HG03095 (cell line): ENCODE measurements around the gene AXDND1.
"Not testable (repeated sequence)": the region's sequence is repeated elsewhere in the genome, so short reads cannot be mapped to it uniquely, and the experiment has no call there.

Source experiments
- ATAC-seq: cut with Tn5 transposase; IDR thresholded peaks from one replicate; pipeline ENCODE4 v1.9.1; 2021; ENCODE audit warnings: moderate library complexity; ENCODE audit not compliant: unreplicated experiment

The AXDND1 gene

GRCh38 chr1:179366093-179366800 is 476 bp downstream of the AXDND1 start:
- peak; percentile 26 for ATAC-seq

DNA sequence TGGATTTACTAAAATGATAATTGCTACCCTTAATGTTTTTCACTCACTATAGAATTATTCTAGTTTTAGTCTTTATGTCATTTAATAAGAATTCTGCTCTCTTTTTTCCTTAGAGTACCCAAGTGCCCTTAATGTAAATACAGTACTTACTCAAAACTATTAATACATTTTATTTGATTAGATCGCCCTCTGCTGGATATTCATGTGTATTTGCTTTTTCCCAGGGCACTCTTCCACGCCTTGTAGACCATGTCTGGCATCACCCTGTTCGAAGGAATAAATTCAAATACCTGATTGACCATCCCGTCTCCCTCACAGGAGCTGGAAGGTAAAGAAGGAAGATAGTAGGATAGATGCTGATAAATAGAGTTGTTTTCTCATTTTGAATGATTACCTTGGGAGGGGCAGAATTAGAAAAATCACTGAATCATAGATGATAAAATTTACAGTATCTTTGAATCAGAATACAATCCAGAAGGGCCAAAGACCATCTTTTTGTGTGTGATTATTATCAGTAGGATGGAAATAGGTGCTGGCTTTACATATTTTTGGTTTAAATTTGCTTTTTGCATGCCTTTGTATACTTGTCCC is 4.1 kb downstream of the AXDND1 start:
- no peak for ATAC-seq

- no peak for ATAC-seq
Observed at GRCh38 chr1:179372160-179372559, 6.4 kb downstream of the AXDND1 start.

GRCh38 chr1:179376223-179376622 is 10.5 kb downstream of the AXDND1 start:
- no peak for ATAC-seq

GRCh38 chr1:179380299-179380698 is 14.5 kb downstream of the AXDND1 start:
- no peak for ATAC-seq

DNA sequence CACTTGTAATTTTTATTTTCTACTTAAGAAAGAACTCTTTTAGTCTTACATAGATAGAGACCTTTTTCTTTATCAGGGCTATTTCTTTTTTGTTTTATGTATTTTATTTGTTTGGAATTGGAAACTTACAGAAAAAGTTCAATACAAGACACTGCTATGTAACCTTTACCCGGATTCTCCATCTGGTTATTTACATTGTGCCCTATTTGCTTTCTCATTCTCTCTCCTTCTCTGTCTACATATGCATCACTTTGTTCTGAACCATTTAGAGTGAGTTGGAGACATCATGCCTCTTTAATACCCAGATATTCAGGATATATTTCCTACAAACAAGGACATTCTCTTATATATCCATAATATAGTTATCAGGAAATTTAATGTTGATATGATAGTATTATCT is 18.3 kb downstream of the AXDND1 start:
- ATAC-seq = no peak

DNA sequence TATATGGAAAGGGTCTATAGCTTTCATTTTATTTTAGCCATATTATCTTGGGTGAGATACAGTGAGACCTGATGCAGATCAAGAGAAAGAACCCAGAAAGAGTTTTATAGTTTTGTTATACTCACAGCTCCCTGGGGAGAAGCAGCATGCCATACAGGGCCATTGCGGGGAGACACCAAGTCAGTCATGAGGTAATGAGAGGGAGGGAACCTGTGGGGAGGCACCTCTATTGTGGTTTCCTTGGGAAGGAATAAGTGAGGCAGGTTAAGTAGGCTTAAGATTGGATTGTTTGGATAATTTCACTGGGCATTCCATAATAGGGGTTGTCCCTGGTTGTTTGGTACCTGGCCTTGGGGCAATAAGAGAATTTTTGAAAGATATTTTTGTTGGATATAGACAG is 19.7 kb downstream of the AXDND1 start:
- no peak for ATAC-seq

GRCh38 chr1:179393721-179394120 is 27.9 kb downstream of the AXDND1 start:
- no peak for ATAC-seq

GRCh38 chr1:179399399-179399798 is 33.6 kb downstream of the AXDND1 start:
- not testable (repeated sequence) for ATAC-seq

DNA sequence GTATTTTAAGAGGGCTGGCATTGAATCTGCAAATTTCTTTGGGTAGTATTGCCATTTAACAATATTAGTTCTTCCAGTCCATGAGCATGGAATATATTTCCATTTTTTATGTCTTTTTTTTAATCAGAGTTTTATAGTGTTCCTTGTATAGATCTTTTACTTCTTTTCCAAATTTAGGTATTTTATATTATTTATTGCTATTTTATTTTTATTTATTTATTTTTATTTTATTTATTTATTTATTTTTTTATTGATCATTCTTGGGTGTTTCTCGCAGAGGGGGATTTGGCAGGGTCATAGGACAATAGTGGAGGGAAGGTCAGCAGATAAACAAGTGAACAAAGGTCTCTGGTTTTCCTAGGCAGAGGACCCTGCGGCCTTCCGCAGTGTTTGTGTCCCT is 52.0 kb downstream of the AXDND1 start:
- ATAC-seq = not testable (repeated sequence)

DNA sequence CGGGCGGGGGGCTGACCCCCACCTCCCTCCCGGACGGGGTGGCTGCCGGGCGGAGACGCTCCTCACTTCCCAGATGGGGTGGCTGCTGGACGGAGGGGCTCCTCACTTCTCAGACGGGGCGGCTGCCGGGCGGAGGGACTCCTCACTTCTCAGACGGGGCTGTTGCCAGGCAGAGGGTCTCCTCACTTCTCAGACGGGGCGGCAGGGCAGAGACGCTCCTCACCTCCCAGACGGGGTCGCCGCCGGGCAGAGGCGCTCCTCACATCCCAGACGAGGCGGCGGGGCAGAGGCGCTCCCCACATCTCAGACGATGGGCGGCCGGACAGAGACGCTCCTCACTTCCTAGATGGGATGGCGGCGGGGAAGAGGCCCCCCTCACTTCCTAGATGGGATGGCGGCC is 52.9 kb downstream of the AXDND1 start:
- ATAC-seq = not testable (repeated sequence)

DNA sequence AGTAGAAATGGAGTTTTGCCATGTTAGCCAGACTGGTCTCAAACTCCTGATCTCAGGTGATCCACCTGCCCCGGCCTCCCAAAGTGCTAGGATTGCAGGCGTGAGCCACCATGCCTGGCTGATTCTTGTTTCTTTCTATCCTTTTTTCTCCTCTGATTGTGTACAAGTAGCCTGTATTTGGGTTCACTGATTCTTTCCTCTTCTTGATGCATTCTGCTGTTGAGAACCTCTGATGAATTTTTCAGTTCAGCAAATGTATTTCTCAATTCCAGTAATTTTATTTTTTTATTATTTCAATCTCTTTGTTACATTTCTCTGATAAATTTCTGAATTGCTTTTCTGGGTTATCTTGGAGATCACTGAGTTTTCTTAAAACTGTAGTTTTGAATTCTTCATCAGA is 58.8 kb downstream of the AXDND1 start:
- no peak for ATAC-seq

DNA sequence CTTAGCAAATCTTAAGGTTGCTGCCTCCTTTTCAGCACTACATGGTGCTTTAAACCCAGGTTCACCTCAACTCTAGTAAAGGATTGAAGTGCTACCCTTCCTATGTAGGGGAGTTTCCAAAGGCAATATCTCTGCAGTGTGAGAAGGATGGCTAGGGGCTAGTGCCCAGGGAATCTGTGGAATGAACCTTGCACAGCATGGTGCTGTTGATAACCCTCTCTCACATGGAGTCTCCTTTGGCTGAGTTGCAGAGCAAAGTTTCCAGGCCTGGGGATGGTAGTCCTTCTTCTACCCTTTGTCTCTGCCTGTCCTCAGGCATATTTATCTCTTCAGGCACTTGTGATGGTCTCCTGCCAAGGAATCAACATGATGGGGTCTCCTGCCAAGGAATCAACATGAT is 59.4 kb downstream of the AXDND1 start:
- ATAC-seq = no peak

- ATAC-seq = no peak
Observed at GRCh38 chr1:179437171-179437570, 71.4 kb downstream of the AXDND1 start.

DNA sequence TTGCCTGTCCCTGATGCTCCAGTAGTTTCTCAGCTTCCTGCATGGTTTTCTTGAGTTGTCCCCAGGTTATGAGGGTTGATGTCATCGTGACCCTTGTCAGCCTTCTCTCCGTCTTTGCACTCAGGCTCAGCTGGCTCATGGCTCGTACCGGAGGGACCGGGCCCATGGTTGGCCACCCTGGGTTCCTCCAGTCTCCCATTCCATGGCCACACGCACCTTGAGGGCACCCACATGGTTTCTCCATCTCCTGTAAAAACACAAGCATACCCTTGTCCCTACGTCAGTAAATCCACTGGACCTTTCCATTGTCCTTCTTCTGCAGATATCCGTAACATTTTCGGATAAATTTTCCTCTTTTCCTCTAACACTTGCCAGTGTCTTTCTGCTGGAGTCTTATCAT is 73.9 kb downstream of the AXDND1 start:
- not testable (repeated sequence) for ATAC-seq

DNA sequence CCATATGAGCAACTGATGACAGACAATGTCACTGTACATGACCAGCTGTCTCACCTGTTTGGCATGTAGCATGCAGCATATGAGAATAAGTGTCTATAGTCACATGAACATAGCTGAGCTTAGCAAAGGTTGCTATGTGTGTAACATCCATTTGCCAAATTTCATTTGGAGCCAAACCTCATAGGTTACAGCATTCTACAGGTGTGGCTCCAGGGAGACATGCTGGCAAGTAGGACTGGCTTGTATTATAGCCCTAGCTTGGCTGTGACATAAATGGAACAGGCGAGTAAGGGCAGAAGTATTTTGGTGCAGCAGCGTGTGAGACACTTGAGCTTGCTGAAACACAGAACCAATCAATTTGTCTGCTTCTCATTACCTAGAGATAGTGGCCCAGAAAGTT is 74.5 kb downstream of the AXDND1 start:
- not testable (repeated sequence) for ATAC-seq

DNA sequence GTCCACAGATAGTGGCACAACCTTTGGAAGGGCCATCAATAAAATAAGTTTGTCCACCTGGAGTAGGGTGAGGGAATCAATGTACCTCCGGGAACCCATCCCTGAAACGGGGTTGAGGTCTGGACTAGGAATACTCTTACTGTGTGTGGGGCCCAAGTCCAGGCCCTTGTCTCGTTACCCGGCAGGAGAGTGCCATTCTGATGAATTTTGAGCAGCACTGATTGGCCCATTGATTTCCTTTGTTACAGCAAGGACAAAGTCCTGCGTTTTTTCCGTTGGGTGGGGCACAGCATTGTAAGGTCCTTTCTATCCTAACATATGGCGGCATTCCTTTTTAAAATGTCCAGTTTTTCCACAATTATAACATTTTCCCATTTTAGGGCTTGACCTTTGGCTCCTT is 75.2 kb downstream of the AXDND1 start:
- ATAC-seq = no peak

DNA sequence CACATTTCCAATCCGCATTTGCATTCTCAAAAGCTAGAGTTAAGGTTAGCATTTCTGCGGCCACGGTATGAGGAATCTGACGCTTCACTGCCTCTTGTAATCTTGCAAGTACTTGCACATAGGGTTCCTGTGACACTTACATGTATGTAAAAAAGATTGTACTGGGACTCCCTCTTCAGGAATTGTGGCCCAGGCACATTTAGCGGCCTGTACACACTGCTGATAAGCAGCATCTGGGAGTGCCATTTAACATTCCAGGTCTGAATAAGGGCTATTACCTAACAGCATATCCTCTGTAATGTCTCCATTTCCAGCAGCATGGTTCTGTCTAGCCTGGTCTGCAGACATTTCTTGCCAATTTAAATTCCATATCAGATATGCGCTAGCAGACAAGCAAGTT is 75.7 kb downstream of the AXDND1 start:
- no peak for ATAC-seq

- ATAC-seq = not testable (repeated sequence)
Observed at GRCh38 chr1:179442846-179443245, 77.1 kb downstream of the AXDND1 start.

GRCh38 chr1:179445593-179445992 is 79.8 kb downstream of the AXDND1 start:
- ATAC-seq = no peak

DNA sequence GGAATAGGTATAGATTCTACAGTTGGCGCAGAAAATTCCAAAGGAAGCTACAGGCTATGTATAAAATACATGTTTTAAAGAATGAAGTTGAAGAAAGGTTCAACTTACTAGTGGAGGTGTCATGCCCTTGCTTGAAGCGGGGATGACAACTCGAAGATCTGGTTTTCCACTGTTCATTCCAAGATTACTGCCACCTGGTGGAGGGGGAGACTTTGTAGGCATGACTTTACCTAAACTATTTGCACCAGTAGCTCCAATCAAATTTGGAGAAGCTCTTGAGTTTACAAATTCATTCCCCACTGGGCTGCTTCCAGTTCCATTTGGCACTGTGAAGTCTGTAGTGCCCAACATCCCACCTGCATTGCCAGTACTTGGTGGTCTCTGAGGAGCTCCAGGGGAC is 81.7 kb downstream of the AXDND1 start:
- ATAC-seq = no peak

DNA sequence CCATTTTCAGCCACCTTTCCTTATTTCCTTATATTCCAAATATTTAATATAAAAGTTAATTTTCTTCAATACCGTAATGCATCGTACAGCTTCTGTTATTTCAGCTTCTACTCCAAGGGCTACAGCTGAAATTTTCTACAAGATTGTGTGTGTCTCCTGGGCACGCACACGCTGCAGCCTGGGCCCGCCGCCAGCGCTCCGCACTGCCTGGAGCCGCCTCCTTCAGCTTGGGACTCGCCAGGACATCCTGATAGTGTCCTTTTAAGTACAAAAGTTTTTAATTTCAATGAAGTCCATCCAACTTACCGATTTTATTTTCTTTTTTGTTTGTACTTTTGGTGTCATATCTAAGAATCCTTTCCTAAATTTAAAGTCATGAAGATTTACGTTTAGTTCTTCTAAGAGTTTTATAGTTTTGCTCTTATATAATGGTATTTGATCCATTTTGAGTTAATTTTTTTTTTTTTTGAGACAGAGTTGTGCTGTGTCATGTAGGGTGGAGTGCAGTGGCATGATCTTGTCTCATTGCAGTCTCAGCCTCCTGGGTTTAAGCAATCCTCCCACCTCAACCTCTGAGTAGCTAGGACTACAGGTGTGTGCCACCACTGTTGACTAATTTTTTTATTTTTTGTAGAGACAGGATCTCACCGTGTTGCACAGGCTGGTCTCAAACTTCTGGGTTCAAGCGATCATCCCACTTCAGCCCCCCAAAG is 82.8 kb downstream of the AXDND1 start:
- ATAC-seq = no peak
